T-helper 9 cell (primary cell): ENCODE results near the gene STK32C.
"Not testable (repeated sequence)": the region's sequence is repeated elsewhere in the genome, so short reads cannot be mapped to it uniquely, and the experiment has no call there.

ENCODE experiments used
- DNase-seq: peaks from one replicate; pipeline ENCODE4 v3.0.0-alpha.2; 2020

The STK32C gene

DNA sequence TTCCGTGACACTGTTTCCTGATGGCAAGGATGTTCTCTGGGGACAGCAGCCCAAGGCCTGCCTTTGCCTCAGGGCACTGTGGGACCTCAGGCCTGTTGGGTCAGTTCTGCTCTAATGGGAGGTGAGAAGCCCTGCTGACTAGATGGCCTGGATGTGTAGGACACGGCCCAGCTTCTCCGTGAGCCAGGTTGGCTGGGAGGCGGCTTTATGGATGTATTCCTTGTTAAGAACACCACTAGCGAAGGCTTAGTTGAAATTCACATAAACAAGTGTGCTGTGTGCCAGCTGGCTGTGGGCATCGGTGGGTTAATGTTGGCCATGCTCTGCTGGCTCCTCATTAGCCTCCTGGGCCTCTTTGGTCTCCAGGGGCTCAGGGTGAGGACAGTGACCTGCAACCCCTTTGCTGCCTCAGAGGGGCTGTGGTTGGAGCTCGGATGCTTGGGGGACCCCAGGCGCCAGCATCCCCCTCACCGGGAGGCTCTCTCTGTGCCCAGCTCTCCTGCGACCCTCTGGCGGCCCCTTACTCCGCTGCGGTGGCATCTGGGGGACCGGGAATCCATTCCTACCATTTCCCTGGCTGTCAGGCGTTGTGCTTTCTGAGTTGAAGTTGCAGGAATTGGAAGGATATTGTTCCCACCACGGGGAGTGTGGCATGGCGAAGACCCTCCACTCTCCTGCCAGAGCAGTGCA lies 143.8 kb downstream of the STK32C start:
- no peak for DNase-seq

DNA sequence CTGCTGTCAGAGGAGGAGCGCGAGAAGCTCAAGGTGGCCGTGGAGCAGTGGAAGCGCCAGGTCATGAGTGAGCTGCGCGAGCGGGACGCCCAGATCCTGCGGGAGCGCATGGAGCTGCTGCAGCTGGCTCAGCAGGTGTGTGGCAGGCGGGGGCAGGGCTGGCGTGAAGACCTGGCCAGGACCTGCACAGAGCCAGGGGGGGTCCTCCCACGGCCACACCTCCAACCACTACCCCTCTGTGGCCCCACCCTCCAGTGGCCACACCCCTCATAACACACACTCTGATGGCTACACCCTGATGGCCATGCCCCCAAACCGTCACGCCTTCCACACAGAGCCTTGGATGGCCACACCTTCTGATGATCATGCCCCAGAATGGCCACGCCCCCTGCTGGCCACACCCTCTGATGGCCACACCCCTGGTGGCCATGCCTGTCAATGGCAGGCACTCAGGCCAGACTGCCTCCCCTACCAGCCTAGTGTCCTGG lies 144.4 kb downstream of the STK32C start:
- DNase-seq: peak; percentile 23

DNA sequence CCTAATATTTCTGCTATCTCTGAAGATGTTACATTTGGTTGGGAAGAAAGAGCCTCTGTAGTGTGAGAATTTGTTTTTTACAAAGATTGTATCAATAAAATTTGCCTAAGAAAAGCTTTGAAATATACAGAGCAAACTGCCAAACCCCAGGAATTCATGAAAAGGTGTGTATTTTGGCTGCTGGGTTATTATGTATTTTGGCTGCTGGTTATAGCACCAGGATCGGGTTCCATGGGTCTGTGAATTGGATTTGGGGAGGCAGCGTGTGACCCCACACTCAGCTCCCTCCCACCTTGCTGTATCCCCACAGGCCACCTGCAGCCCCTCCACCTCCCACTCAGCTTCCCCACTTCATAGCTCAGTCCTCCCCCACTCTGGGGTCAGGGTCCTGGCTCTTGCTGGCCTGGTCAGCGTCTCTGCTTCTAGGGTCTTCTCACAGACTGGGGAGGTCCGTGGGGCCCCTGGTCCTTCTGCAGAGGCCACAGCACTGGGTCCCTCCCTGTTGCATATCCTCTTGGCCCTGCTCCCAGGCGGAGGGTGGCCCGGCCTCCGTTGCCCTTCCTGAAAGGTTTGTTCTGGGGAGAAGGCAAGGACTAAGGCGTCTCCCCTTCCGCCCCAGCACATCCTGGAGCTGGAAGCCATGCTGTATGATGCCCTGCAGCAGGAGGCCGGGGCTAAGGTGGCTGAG lies 145.0 kb downstream of the STK32C start:
- DNase-seq: no peak

DNA sequence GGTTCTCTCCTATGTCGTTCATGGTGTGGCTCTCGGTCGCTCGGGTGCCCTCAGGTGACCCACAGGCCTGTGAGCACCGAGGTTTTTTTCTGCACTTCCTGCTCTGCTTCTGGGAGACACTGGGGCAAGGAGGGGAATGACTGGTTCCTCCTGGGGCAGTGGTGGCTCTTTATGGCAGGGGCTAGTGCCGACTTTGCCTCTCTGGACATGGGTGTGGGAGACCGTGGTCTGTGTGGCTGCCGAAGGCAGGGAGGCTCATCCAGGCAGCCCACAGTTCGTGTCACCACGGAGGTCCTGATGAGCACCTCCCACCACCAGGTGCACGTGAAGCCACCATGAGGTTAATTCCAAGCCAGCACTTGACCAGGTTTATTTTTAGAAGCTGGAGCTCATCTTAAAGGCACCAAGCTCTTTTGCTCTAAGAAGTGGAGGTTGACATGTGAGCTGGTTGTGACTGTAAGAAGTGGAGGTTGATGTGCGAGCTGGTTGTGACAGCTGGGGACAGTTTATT lies 145.7 kb downstream of the STK32C start:
- DNase-seq: peak; percentile 25

DNA sequence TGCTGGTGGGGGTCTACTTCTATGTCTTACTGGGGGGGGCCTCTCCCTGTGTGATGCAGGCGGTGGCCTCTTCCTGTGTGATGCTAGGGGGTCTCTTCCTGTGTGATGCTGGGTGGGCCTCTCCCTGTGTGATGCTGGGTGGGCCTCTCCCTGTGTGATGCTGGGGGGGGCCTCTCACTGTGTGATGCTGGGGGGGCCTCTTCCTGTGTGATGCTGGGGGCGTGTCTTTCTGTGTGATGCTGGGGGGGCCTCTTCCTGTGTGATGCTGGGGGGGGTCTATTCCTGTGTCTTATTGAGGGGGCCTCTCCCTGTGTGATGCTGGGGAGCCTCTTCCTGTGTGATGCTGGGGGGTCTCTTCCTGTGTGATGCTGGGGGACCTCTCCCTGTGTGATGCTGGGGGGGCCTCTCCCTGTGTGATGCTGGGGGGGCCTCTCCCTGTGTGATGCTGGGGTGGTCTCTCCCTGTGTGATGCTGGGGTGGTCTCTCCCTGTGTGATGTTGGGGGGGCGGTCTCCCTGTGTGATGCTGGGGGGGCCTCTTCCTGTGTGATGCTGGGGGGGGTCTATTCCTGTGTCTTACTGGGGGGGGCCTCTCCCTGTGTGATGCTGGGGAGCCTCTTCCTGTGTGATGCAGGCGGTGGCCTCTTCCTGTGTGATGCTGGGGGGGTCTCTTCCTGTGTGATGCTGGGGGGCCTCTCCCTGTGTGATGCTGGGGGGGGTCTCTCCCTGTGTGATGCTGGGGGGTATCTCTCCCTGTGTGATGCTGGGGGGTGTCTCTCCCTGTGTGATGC lies 146.7 kb downstream of the STK32C start:
- peak; percentile 23 for DNase-seq

DNA sequence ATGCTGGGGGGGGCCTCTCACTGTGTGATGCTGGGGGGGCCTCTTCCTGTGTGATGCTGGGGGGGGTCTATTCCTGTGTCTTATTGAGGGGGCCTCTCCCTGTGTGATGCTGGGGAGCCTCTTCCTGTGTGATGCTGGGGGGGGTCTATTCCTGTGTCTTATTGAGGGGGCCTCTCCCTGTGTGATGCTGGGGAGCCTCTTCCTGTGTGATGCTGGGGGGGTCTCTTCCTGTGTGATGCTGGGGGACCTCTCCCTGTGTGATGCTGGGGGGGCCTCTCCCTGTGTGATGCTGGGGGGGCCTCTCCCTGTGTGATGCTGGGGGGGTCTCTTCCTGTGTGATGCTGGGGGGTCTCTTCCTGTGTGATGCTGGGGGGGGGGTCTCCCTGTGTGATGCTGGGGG lies 147.5 kb downstream of the STK32C start:
- DNase-seq: not testable (repeated sequence)

DNA sequence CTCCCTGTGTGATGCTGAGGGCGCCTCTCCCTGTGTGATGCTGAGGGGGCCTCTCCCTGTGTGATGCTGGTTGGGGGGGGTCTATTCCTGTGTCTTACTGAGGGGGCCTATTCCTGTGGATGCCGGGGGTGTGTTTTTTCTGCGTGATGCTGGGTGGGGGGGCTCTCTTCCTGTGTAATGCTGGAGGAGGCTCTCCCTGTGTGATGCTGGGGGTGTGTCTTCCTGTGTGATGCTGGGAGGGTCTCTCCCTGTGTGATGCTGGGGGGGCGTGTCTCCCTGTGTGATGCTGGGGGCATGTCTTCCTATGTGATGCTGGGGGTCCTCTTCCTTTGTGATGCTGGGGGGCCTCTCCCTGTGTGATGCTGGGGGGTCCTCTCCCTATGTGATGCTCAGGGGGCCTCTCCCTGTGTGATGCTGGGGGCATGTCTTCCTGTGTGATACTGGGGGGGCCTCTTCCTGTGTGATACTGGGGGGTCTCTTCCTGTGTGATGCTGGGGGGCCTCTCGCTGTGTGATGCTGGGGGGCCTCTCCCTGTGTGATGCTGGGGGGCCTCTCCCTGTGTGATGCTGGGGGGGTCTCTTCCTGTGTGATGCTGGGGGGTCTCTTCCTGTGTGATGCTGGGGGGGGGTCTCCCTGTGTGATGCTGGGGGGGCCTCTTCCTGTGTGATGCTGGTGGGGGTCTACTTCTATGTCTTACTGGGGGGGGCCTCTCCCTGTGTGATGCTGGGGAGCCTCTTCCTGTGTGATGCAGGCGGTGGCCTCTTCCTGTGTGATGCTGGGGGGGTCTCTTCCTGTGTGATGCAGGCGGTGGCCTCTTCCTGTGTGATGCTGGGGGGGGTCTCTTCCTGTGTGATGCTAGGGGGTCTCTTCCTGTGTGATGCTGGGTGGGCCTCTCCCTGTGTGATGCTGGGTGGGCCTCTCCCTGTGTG lies 148.2 kb downstream of the STK32C start:
- peak; percentile 46 for DNase-seq

DNA sequence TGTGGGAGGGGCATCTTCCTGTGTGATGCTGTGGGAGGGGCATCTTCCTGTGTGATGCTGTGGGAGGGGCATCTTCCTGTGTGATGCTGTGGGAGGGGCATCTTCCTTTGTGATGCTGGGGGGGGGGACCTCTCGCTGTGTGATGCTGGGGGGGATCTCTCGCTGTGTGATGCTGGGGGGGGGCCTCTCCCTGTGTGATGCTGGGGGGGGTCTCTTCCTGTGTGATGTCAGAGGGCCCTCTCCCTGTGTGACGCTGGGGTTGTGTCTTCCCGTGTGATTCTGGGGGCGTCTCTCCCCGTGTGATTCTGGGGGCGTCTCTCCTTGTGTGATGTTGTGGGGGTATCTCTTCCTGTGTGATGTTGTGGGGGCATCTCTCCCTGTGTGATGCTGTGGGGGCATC lies 148.9 kb downstream of the STK32C start:
- peak; percentile 59 for DNase-seq

DNA sequence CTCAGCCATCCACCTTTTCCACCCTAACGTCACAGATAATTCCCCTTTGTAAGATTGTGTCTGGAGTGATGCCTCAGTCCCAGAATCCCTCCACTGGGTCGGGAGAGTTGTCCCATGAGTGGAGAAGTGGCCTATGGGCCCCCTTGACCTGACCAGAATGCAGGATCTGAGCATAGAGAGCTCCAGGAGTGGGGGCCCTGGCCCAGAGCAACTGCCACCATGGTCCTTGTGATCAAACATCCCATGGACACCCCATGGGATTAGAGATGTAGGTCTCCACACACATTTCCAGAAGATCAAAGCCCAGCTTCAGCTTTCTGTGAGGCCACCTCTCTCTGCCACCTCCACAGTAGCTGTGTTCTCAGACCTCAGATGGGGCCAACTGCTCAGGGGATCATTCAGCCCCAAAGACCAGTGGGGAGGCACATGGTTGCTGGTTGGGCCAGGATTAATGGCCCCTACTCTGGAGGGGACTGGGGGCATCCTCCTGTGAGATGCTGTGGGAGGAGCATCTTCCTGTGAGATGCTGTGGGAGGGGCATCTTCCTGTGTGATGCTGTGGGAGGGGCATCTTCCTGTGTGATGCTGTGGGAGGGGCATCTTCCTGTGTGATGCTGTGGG lies 149.5 kb downstream of the STK32C start:
- peak; percentile 18 for DNase-seq
